DND-41 (cell line): Measurements from ENCODE around the gene PPM1J.

Experiments
- ATAC-seq: fragments of 200-7000 bp; cut with Tn5 transposase; 3 replicates; pipeline ENCODE4 v1.9.1; 2021; ENCODE audit warnings: low read depth; ENCODE audit not compliant: insufficient read depth
- DNase-seq: peaks from one replicate; pipeline ENCODE4 v3.0.0-alpha.2; 2020
- H2AFZ ChIP-seq: 2 replicates; pipeline ENCODE4 v1.6.0; 2012; ENCODE audit warnings: low read depth, low read length
- H3K27ac ChIP-seq: 2 replicates; pipeline ENCODE4 v1.5.1; 2012; ENCODE audit warnings: low read length, inconsistent platforms
- H3K27me3 ChIP-seq: fragments of 200-600 bp; sonication (generic); 2 replicates; pipeline ENCODE4 v1.6.0; 2012; ENCODE audit warnings: low read length, mild to moderate bottlenecking, inconsistent platforms; ENCODE audit not compliant: insufficient read depth, poor library complexity
- H3K36me3 ChIP-seq: 2 replicates; pipeline ENCODE4 v1.5.1; 2012; ENCODE audit warnings: low read length, inconsistent platforms; ENCODE audit not compliant: insufficient read depth
- H3K4me1 ChIP-seq: 2 replicates; pipeline ENCODE4 v1.5.1; 2012; ENCODE audit warnings: mild to moderate bottlenecking, low read length; ENCODE audit not compliant: insufficient read depth
- H3K4me2 ChIP-seq: 2 replicates; pipeline ENCODE4 v1.6.0; 2012; ENCODE audit warnings: mild to moderate bottlenecking, moderate library complexity, low read length, inconsistent platforms; ENCODE audit not compliant: insufficient read depth
- H3K4me3 ChIP-seq, 2 experiments: fragments of 200-600 bp in 1 of 2; shearing (Covaris generic) in 1 of 2; 2 replicates each; pipeline ENCODE4 v1.5.1; 2012 to 2016; ENCODE audit warnings: inconsistent platforms in 2 of 2, low read length in 2 of 2, mild to moderate bottlenecking in 2 of 2, low read depth in 1 of 2, moderate library complexity in 1 of 2
- H3K79me2 ChIP-seq: 2 replicates; pipeline ENCODE4 v1.6.0; 2012; ENCODE audit warnings: low read length, inconsistent platforms; ENCODE audit not compliant: insufficient read depth
- H3K9ac ChIP-seq: 2 replicates; pipeline ENCODE4 v1.6.0; 2012; ENCODE audit warnings: low read depth, mild to moderate bottlenecking, inconsistent platforms, low read length, moderate library complexity
- H3K9me3 ChIP-seq: 2 replicates; pipeline ENCODE4 v1.5.1; 2012; ENCODE audit warnings: low read length, moderate library complexity, mild to moderate bottlenecking, inconsistent platforms; ENCODE audit not compliant: insufficient read depth, severe bottlenecking
- H4K20me1 ChIP-seq: 2 replicates; pipeline ENCODE4 v1.6.0; 2012; ENCODE audit warnings: low read length; ENCODE audit not compliant: insufficient read depth
- EZH2 ChIP-seq: IDR thresholded peaks from 3 replicates; pipeline ENCODE4 v1.6.1; 2012; ENCODE audit warnings: borderline replicate concordance, low read depth, mild to moderate bottlenecking, moderate library complexity, low read length, inconsistent platforms; ENCODE audit not compliant: severe bottlenecking
- TF ChIP-seq, protein P1 (sequence below): IDR thresholded peaks from 2 replicates; pipeline ENCODE4 v1.5.1; 2012; ENCODE audit warnings: borderline replicate concordance, low read length, moderate library complexity, mild to moderate bottlenecking; ENCODE audit not compliant: poor library complexity, severe bottlenecking; ENCODE audit errors: extremely low read depth

The PPM1J gene

DNA sequence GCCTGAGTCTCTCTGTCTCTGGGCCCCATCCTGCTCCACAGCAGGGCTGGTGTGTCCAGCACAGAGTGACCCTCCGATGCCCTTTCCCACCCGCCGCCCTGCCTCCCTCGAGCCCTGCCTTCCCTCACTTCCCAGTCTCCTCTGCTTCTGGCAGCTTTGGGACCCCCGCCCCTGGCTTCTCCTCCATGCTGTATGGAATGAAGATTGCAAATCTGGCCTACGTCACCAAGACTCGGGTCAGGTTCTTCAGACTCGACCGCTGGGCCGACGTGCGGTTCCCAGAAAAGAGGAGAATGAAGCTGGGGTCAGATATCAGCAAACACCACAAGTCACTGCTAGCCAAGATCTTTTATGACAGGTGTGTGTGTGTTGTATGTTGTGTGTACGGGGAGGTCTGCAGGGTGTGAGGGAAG, 26.3 kb downstream of the PPM1J start:
- Histone ChIP-seq H3K4me3 (no peak overlapping the region), H2AFZ (no peak overlapping the region), H3K27ac (no peak overlapping the region), H3K79me2 (peaks cover 40% of the 10 kb centered on the region), H3K4me2 (no peak overlapping the region), H3K9ac (no peak overlapping the region), H3K36me3 (peaks cover 60% of the 10 kb centered on the region), H3K4me1 (no peaks in the 10 kb centered on the region), H4K20me1 (peaks cover 33% of the 10 kb centered on the region), H3K27me3 (no peaks in the 10 kb centered on the region), H3K9me3 (no peaks in the 10 kb centered on the region)
- DNase-seq (no peak), ATAC-seq (no peak)
- TF ChIP-seq, protein P1, sequence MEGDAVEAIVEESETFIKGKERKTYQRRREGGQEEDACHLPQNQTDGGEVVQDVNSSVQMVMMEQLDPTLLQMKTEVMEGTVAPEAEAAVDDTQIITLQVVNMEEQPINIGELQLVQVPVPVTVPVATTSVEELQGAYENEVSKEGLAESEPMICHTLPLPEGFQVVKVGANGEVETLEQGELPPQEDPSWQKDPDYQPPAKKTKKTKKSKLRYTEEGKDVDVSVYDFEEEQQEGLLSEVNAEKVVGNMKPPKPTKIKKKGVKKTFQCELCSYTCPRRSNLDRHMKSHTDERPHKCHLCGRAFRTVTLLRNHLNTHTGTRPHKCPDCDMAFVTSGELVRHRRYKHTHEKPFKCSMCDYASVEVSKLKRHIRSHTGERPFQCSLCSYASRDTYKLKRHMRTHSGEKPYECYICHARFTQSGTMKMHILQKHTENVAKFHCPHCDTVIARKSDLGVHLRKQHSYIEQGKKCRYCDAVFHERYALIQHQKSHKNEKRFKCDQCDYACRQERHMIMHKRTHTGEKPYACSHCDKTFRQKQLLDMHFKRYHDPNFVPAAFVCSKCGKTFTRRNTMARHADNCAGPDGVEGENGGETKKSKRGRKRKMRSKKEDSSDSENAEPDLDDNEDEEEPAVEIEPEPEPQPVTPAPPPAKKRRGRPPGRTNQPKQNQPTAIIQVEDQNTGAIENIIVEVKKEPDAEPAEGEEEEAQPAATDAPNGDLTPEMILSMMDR: no peak
- no peak for TF ChIP-seq EZH2

DNA sequence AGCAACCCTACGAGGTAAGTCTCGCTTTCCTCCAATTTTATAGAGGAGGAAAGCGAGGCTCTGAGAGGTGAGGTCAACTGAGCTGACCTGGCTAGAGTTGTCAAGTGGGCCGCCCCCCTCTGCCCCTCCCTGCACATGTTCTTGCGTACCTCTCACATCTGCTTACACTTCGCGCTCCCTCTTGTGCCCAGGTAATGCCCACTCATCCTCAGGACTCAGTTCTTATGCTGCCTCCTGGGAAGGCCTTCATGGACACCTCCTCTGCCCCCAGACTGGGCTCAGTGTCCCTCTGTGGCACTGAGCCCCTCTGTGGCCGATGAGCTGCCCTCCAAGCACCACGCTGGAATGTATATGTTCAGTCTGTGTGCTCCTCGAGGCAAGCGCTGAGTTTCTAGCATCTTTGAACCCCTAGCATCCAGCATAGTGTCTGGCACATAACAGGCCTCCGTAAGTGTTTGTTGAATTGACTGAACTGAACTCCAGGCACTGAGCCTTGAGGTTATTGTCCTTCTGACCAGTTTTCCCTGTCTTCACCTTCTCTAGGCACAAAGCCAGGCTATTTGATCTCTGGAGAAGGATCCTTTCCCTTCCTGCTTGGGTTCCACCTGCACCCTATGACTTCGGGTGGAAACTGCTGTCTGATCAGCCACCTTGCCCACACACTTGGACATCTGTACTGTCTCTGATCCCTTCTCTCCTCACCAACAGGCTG, 27.2 kb downstream of the PPM1J start:
- Histone ChIP-seq H3K4me2 (no peak overlapping the region), H3K27me3 (no peaks in the 10 kb centered on the region), H2AFZ (no peak overlapping the region), H3K36me3 (peaks cover 57% of the 10 kb centered on the region), H3K4me3 (no peak overlapping the region), H3K9ac (no peak overlapping the region), H3K79me2 (peaks cover 48% of the 10 kb centered on the region), H4K20me1 (peaks cover 33% of the 10 kb centered on the region), H3K9me3 (no peaks in the 10 kb centered on the region), H3K4me1 (no peaks in the 10 kb centered on the region), H3K27ac (no peak overlapping the region)
- ATAC-seq: no peak
- no peak for DNase-seq
- TF ChIP-seq EZH2: no peak
- TF ChIP-seq, protein P1: no peak

DNA sequence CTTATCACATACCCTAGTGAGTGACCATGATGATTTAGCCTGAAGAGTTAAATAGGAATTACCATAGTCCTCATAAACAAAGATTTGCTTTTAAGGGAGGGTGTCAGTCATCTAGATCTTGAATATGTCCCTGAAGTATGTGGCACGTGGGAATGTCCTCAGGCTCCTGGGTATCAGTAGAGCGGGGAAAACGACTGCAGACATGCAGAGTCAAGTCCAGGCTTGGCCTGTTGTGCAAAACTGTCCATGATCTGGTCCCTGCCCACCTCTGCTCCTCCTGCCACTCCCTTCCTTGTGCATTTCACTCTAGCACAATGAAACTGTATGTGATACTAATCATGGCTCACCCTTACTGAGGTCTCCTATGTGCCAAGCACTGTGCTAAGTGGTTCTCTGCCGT, 27.8 kb downstream of the PPM1J start:
- peaks cover 51% of the 10 kb centered on the region for H3K36me3 ChIP-seq
- DNase-seq: no peak
- no peaks in the 10 kb centered on the region for H3K9me3 ChIP-seq
- no peaks in the 10 kb centered on the region for H3K27me3 ChIP-seq
- H3K4me3 ChIP-seq: no peak overlapping the region
- no peak for ATAC-seq
- H3K79me2 ChIP-seq: peaks cover 52% of the 10 kb centered on the region
- no peaks in the 10 kb centered on the region for H3K4me1 ChIP-seq
- no peak overlapping the region for H3K4me2 ChIP-seq
- TF ChIP-seq EZH2: no peak
- TF ChIP-seq, protein P1: no peak
- no peak overlapping the region for H3K27ac ChIP-seq
- peaks cover 33% of the 10 kb centered on the region for H4K20me1 ChIP-seq
- no peak overlapping the region for H3K9ac ChIP-seq
- no peak overlapping the region for H2AFZ ChIP-seq
